ENCODE measurements around the gene TNFRSF25. TPM values are rescaled to one million over a fixed set of nuclear protein-coding genes. Genes with fewer than 3 reads are reported as not detected.
A peak's percentile ranks its signal among the peaks of the same experiment; 100 is the strongest.

Gene TNFRSF25
- total and polyA plus RNA-seq, 2 of the 8 experiments (the other 6 are each of a cell fraction or from before 2014, with no cell fraction given): 10.7 to 19.5 TPM

DNA sequence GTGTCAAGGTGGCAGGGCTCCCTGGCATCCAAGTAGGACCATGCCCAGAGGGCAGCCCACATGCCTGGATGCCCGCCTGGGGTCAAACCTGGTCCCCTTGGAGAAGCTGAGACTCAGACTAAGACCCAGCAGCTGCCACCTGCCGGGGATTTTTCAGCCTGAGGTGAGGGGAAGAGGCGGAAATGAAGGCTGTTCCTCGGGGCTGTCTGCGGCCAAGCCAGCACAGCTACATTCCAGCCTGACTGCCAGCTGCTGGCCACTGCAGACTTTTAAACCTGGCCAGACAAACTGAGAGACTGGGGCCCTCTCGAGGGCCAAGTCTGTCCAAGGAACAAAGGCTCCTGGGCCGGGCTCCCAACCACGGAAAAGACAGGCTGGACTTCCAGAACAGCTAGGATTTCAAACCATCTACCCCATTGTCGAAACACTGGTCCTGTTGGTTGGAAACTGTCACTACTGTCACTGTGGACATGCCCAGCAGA is 47.4 kb upstream of the TNFRSF25 start:
- H3K27ac ChIP-seq (ENCODE audit: low read depth, low read length): no peak overlapping the region
- TF ChIP-seq HDAC6 (IDR thresholded peaks at IDR 0.05; ENCODE audit: low read depth, low read length): no peak
- TF ChIP-seq, protein P1, sequence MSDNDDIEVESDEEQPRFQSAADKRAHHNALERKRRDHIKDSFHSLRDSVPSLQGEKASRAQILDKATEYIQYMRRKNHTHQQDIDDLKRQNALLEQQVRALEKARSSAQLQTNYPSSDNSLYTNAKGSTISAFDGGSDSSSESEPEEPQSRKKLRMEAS (IDR thresholded peaks at IDR 0.05): no peak
- TF ChIP-seq RNF2 (IDR thresholded peaks at IDR 0.05; ENCODE audit: borderline replicate concordance, low read depth, low read length, missing control alignments, poor library complexity, severe bottlenecking): no peak
- TF ChIP-seq RBBP5 (IDR thresholded peaks at IDR 0.05; ENCODE audit: borderline replicate concordance, low read depth, low read length): no peak
- TF ChIP-seq NANOG (IDR thresholded peaks at IDR 0.05; ENCODE audit: insufficient read depth, low read depth, low read length, poor library complexity, severe bottlenecking): no peak
- no peak for TF ChIP-seq POLR2A (IDR thresholded peaks at IDR 0.05; ENCODE audit: control extremely low read depth in 1 of 2, low read depth in 2 of 2, low read length in 2 of 2)
- TF ChIP-seq CBX8 (IDR thresholded peaks at IDR 0.05; ENCODE audit: borderline replicate concordance, low read depth, low read length): no peak
- no peak for TF ChIP-seq RFX5 (IDR thresholded peaks at IDR 0.05; ENCODE audit: borderline replicate concordance, low read depth, low read length)
- no peak for TF ChIP-seq SRF (IDR thresholded peaks at IDR 0.05; ENCODE audit: low read depth, low read length)
- no peak for TF ChIP-seq SIX5 (IDR thresholded peaks at IDR 0.05; ENCODE audit: low read depth, low read length)
- TF ChIP-seq, protein P2, sequence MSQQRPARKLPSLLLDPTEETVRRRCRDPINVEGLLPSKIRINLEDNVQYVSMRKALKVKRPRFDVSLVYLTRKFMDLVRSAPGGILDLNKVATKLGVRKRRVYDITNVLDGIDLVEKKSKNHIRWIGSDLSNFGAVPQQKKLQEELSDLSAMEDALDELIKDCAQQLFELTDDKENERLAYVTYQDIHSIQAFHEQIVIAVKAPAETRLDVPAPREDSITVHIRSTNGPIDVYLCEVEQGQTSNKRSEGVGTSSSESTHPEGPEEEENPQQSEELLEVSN (IDR thresholded peaks at IDR 0.05): no peak
- TF ChIP-seq RXRA (IDR thresholded peaks at IDR 0.05; ENCODE audit: insufficient read depth, low read depth, low read length): no peak
- no peak for TF ChIP-seq TAF7 (optimal IDR thresholded peaks at IDR 0.05; ENCODE audit: borderline replicate concordance, low read depth, low read length)

More for the DNA sequence above, 47.4 kb upstream of the TNFRSF25 start:
- Histone ChIP-seq H2BK20ac (ENCODE audit: low read length) (no peak overlapping the region), H3K9ac (replicated peaks in 1 of 4; ENCODE audit: extremely low read depth in 1 of 4, low read depth in 3 of 4, low read length in 3 of 4) (no peak overlapping the region), H3K9me3 (ENCODE audit: insufficient read depth in 2 of 2, low read depth in 1 of 2, low read length in 1 of 2) (no peaks in the 10 kb centered on the region), H2BK12ac (ENCODE audit: low read depth, low read length) (no peak overlapping the region), H2BK120ac (replicated peaks; ENCODE audit: low read depth, low read length) (no peak overlapping the region), H4K91ac (replicated peaks; ENCODE audit: insufficient read length, low read length) (no peak overlapping the region), H3K4ac (replicated peaks; ENCODE audit: insufficient read length, low read depth, low read length) (no peak overlapping the region), H3K4me2 (ENCODE audit: insufficient read depth in 1 of 2, low read depth in 2 of 2, low read length in 2 of 2) (no peak overlapping the region), H3K18ac (ENCODE audit: extremely low read depth, low read length) (no peak overlapping the region), H3K4me1 (replicated peaks in 1 of 4; ENCODE audit: control insufficient read depth in 3 of 4, insufficient read depth in 4 of 4, low read length in 3 of 4) (no peaks in the 10 kb centered on the region; a peak in 3 of 7 replicates), H2BK15ac (ENCODE audit: low read length) (0 out of 2 replicates have a peak overlapping the region, but pooled peaks have one; percentile 81), H3K36me3 (ENCODE audit: control insufficient read depth in 2 of 4, insufficient read depth in 4 of 4, low read length in 3 of 4) (no peaks in the 10 kb centered on the region), H3K79me1 (ENCODE audit: low read depth, low read length) (no peaks in the 10 kb centered on the region), H3K23ac (ENCODE audit: insufficient read length) (no peak overlapping the region), H3K23me2 (ENCODE audit: low read depth, low read length) (no peaks in the 10 kb centered on the region), H3K56ac (replicated peaks; ENCODE audit: insufficient read length, low read depth, low read length) (no peak overlapping the region), H3K4me3 (ENCODE audit: extremely low read depth in 1 of 4, insufficient read depth in 2 of 4, low read depth in 3 of 4, low read length in 4 of 4) (no peak overlapping the region), H4K8ac (ENCODE audit: extremely low read depth, insufficient read depth, low read length) (no peak overlapping the region), H4K5ac (ENCODE audit: insufficient read length, low read depth, low read length) (no peak overlapping the region), H3K14ac (ENCODE audit: insufficient read length) (no peak overlapping the region), H2BK5ac (ENCODE audit: low read depth, low read length) (no peak overlapping the region), H2AK5ac (ENCODE audit: low read depth, low read length) (no peak overlapping the region), H4K20me1 (replicated peaks in 1 of 2; ENCODE audit: control insufficient read depth in 1 of 2, insufficient read depth in 2 of 2, low read length in 2 of 2) (no peaks in the 10 kb centered on the region), H2AFZ (ENCODE audit: low read length) (no peak overlapping the region), H3K27me3 (replicated peaks in 1 of 4; ENCODE audit: control insufficient read depth in 3 of 4, extremely low read depth in 1 of 4, insufficient read depth in 3 of 4, low read length in 3 of 4) (no peaks in the 10 kb centered on the region), H3K79me2 (ENCODE audit: control insufficient read depth in 1 of 2, insufficient read depth in 2 of 2, low read length in 2 of 2) (no peaks in the 10 kb centered on the region)
- DNase-seq (ENCODE audit: low read depth in 1 of 2, low spot score in 2 of 2) (no peak), FAIRE-seq (no peak)
- 87% methylated on average over 9 of the region's 9 CpGs; no CpG with 5 or more reads in 1 of the 2 experiments for WGBS, 2 experiments (ENCODE audit: extremely low coverage in 1 of 2, insufficient coverage in 1 of 2, insufficient read length in 1 of 2, insufficient replicate concordance in 2 of 2, low coverage in 1 of 2, low lambda C conversion rate in 2 of 2, missing lambda C conversion rate in 1 of 2)
- ChIA-PET CTCF (ENCODE audit: partially characterized antibody) (interaction anchor here (0.6 to 4.2 kb wide), 9 partner anchors 8 to 75 kb away, joined by 3 to 19 read pairs (median 4); no protein-coding TSS in a partner anchor), POLR2A (ENCODE audit: partially characterized antibody) (interaction anchor here (1.0 to 2.3 kb wide), 3 partner anchors 10 to 21 kb away, joined by 4 to 7 read pairs (median 6); no protein-coding TSS in a partner anchor)

All from H1 (cell line).